Measurements from ENCODE around the gene TOMM34.

- TF ChIP-seq POLR2A (IDR thresholded peaks at IDR 0.05), result no peak
- TF ChIP-seq CTCF (IDR thresholded peaks at IDR 0.05 in 8 of 11, conservative IDR thresholded peaks at IDR 0.05 in 3 of 11), result no peak
Measured at GRCh38 chr20:44932916-44933315, 27.3 kb downstream of the TOMM34 start.

Data from spleen (tissue), 7 donors.